Epithelial cell of esophagus (primary cell): ENCODE measurements around the gene CLCN4.

ENCODE experiments used
- DNase-seq: peaks from one replicate; pipeline ENCODE4 v3.0.0; 2010; ENCODE audit warnings: low read depth
- H3K4me3 ChIP-seq: 2 replicates; pipeline ENCODE4 v1.5.1; 2011; ENCODE audit warnings: mild to moderate bottlenecking, low read length, control low read depth
- CTCF ChIP-seq: IDR thresholded peaks from 2 replicates; pipeline ENCODE4 v1.5.1; 2011; ENCODE audit warnings: low read depth, mild to moderate bottlenecking, low read length, control low read depth, inconsistent platforms; ENCODE audit not compliant: insufficient read depth; ENCODE audit errors: missing control alignments

CLCN4 gene

GRCh38 chrX:10152086-10152485, 4.7 kb upstream of the CLCN4 start:
- DNase-seq: no peak
- TF ChIP-seq CTCF: no peak
- no peak overlapping the region for H3K4me3 ChIP-seq

GRCh38 chrX:10155137-10155536, 1.6 kb upstream of the CLCN4 start:
- no peak for TF ChIP-seq CTCF
- DNase-seq: no peak
- H3K4me3 ChIP-seq: no peak overlapping the region

- no peak for DNase-seq
- peak overlapping the region; percentile 8 for H3K4me3 ChIP-seq
- no peak for TF ChIP-seq CTCF
Observed at GRCh38 chrX:10157032-10157341, 212 bp downstream of the CLCN4 start.

- TF ChIP-seq CTCF: no peak
- DNase-seq: peak; percentile 11
- H3K4me3 ChIP-seq: no peak overlapping the region
Observed at GRCh38 chrX:10157543-10157942, 768 bp downstream of the CLCN4 start.

GRCh38 chrX:10158279-10159144, 1.7 kb downstream of the CLCN4 start:
- peak overlapping the region; percentile 20 for H3K4me3 ChIP-seq
- DNase-seq: peak; percentile 8
- TF ChIP-seq CTCF: no peak

GRCh38 chrX:10159145-10159468, 2.3 kb downstream of the CLCN4 start:
- TF ChIP-seq CTCF: no peak
- DNase-seq: no peak
- H3K4me3 ChIP-seq: no peak overlapping the region

GRCh38 chrX:10160211-10160610, 3.4 kb downstream of the CLCN4 start:
- no peak overlapping the region for H3K4me3 ChIP-seq
- DNase-seq: no peak
- TF ChIP-seq CTCF: no peak
